GM12864 (cell line): ENCODE results near the gene LRRC52.

ENCODE experiments used
- DNase-seq: peaks from one replicate; pipeline ENCODE4 v3.0.0-alpha.2; 2011; ENCODE audit warnings: low read depth
- H3K4me3 ChIP-seq: 2 replicates; pipeline ENCODE4 v1.5.1; 2011; ENCODE audit warnings: mild to moderate bottlenecking, low read depth, low read length, control low read depth
- TF ChIP-seq, protein P1 (sequence below): IDR thresholded peaks from 2 replicates; pipeline ENCODE4 v1.5.1; 2011; ENCODE audit warnings: low read depth, mild to moderate bottlenecking, moderate library complexity, low read length, control low read depth, inconsistent platforms; ENCODE audit errors: missing control alignments

LRRC52 gene

DNA sequence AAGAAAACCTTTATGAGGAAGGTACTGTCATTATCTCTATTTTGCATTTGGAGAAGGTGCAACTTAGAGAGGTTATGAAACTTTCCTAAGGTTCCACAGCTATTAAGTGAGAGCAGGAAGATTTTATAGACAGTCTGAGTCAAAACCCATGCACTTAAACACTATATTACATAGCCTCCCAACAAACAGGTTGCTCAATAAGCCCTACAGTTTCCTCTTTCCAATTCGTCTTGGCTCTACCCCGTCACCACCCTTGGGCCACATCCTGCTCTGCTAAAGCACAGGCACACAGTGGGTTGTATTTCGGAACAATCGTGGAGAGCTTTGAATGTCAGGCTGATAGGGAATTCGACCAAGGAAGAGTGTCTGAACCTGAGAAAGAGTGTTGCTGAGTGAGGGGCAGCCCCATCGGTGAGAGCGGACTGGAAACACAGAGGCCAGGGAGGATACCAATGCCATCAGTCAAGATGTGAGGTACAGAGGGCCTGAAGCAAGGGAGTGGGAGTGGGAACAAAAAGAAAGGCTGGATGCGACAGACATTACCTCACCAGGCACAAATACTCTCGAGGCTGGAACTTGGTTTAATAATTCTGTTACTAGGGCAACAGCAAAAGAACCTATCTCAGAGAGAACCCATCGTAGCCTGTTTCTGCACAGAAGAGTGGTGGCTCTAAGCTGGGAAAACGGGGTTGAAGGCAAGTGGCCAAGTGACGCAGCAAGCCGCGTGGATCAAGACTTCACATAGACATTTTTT, 6.3 kb upstream of the LRRC52 start:
- no peak for DNase-seq
- no peak overlapping the region for H3K4me3 ChIP-seq
- TF ChIP-seq, protein P1, sequence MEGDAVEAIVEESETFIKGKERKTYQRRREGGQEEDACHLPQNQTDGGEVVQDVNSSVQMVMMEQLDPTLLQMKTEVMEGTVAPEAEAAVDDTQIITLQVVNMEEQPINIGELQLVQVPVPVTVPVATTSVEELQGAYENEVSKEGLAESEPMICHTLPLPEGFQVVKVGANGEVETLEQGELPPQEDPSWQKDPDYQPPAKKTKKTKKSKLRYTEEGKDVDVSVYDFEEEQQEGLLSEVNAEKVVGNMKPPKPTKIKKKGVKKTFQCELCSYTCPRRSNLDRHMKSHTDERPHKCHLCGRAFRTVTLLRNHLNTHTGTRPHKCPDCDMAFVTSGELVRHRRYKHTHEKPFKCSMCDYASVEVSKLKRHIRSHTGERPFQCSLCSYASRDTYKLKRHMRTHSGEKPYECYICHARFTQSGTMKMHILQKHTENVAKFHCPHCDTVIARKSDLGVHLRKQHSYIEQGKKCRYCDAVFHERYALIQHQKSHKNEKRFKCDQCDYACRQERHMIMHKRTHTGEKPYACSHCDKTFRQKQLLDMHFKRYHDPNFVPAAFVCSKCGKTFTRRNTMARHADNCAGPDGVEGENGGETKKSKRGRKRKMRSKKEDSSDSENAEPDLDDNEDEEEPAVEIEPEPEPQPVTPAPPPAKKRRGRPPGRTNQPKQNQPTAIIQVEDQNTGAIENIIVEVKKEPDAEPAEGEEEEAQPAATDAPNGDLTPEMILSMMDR: no peak

DNA sequence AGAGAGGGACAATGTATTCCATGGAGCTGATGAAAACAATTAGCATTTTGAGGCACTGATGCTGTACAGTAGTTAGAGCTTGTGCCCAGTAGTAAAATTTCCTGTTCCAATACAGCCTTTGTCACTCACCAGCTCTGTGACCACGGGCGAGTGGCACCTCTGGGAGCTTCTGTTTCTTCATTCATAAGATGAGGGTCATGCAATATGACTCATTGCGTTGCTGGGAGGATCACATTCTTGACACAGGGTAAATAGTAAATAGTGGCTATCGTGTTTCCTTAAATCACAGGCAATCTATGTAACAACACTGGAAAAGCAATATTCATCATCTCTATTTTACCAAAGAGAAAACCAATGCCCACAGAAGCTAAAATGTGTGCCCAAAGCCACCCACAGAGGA, 4.5 kb upstream of the LRRC52 start:
- no peak for DNase-seq
- TF ChIP-seq, protein P1: no peak
- H3K4me3 ChIP-seq: no peak overlapping the region

DNA sequence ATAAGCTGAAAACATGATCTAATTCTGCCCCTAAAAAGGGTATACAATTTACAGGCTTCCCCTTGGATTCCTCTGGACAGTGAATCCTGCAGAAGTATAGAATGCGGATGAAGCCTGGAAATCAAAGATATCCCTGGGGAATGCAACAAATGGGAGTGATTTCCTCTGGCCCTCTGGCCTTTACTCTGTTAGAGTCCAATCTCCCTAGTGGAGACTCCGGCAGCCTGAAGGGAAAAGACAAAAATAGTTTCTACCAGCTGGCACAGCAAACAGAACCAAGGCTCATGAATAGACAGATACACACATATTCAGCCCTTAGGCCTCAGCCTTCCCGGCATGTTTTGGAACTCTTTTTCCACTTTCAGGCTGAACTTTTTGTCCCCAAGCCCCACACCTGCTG, 3.9 kb upstream of the LRRC52 start:
- TF ChIP-seq, protein P1: no peak
- H3K4me3 ChIP-seq: no peak overlapping the region
- DNase-seq: no peak

DNA sequence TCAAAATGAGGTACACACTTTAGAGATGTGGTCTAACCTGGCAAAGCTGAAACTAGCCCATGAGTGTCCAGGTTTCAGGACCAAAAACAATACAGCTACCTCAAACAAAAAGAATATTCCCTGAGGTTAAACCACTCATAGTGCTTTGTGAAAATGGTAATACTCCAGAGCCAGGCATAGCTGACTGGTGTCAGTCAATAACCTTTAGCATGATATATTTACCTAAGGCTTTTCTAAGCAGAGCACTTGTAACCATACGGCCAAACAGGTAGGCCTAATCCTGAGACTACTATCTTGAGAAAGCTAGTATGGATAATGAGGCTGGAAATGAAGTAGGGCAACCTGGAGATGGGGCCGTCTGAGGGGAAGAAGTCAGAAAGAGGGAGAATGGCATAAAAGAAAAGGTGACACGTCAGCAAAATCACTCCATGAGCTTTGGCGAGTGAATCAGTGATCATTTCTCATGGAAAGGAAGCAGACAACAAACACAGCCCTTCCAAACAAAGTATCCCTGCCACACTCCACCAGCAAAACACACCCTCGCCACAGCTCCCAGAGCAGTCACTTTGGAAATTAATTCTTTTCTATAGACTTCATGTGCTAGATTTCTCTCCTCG, 1.7 kb upstream of the LRRC52 start:
- TF ChIP-seq, protein P1: no peak
- DNase-seq: no peak
- H3K4me3 ChIP-seq: no peak overlapping the region

DNA sequence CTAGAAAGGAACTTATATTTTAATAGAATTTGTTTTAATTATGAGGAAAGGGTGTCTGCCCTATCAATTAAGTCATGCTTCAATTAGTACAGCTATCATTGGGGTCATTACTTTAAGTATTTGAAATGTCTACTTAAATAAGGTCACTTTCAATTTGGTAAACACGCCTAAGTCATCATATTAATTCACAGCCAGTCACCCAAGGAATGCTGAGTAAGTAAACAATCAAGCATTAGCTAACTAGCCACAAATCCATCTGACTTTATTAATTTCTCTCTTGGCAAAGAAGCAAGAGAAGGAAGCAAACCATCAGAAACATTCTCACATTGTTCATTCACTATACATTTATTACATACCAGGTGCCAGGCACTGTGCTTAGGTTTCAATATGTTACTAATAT, 1.2 kb upstream of the LRRC52 start:
- DNase-seq: no peak
- TF ChIP-seq, protein P1: no peak
- H3K4me3 ChIP-seq: no peak overlapping the region

DNA sequence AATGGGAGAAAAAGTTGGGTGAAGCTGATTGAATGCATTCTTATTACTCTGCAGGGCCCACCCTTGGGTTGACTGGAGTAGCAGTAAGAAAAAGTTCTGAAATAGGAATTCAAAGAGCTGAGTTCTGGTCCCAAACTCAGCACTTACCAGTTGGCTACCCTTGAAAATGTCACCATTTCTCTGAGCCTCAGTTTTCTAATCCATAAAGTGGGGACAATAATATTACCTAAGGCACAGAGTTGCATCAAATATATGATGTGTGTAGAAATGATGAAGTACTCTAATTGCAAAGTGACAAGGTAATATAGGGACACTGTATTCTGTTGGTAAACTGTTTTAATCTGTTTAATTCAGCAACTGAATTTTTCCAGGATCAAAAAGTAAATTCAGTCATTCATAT, 1.2 kb downstream of the LRRC52 start:
- no peak overlapping the region for H3K4me3 ChIP-seq
- no peak for DNase-seq
- TF ChIP-seq, protein P1: no peak

DNA sequence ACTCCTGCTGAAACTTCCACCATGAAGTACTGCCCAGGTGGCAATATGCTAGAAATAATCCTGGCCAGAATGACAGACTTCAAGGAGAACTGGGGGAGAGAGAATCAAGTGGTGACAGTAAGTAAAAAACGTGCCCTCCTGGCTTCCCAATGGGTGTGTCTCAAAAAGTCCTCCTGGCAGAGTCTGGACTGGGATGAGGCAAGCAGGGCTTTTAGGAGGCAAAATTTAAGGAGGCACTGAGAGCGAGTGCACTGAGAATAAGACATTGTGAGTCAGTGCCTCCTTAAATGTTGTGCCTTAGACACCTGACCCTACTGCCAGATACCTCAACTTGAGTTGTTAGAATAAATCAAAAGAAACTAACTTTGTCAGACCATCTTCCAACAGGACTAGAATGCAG, 2.2 kb downstream of the LRRC52 start:
- no peak for DNase-seq
- TF ChIP-seq, protein P1: no peak

More for the DNA sequence above, 2.2 kb downstream of the LRRC52 start:
- H3K4me3 ChIP-seq: no peak overlapping the region
